Iris pigment epithelial cell (primary cell): ENCODE measurements around the gene GMEB2.
"Not testable (repeated sequence)": the region's sequence is repeated elsewhere in the genome, so short reads cannot be mapped to it uniquely, and the experiment has no call there.

Source experiments
- DNase-seq: peaks from one replicate; pipeline ENCODE4 v3.0.0-alpha.2; 2011; ENCODE audit warnings: low read depth

Gene GMEB2

GRCh38 chr20:63626424-63627128 lies at the start of gene GMEB2:
TSS of gene GMEB2 (minus strand) at chr20:63627101. CDS start at chr20:63619397, 7,704 bp downstream.
- DNase-seq, result no peak

GRCh38 chr20:63675681-63676368 lies 48.9 kb upstream of the GMEB2 start:
- no peak for DNase-seq

GRCh38 chr20:63673951-63674350 lies 47.0 kb upstream of the GMEB2 start:
- DNase-seq, result no peak

- DNase-seq, result no peak
Observed at GRCh38 chr20:63672666-63673065, 45.8 kb upstream of the GMEB2 start.

- not testable (repeated sequence) for DNase-seq
Observed at GRCh38 chr20:63671695-63672094, 44.8 kb upstream of the GMEB2 start.

GRCh38 chr20:63668351-63668750 lies 41.5 kb upstream of the GMEB2 start:
- DNase-seq, result no peak

GRCh38 chr20:63667858-63668257 lies 41.0 kb upstream of the GMEB2 start:
- DNase-seq, result no peak

GRCh38 chr20:63665708-63666107 lies 38.8 kb upstream of the GMEB2 start:
- DNase-seq, result no peak

GRCh38 chr20:63664861-63665594 lies 38.1 kb upstream of the GMEB2 start:
- peak; percentile 30 for DNase-seq

GRCh38 chr20:63664143-63664851 lies 37.4 kb upstream of the GMEB2 start:
- no peak for DNase-seq

GRCh38 chr20:63663332-63664066 lies 36.6 kb upstream of the GMEB2 start:
- no peak for DNase-seq

- no peak for DNase-seq
Observed at GRCh38 chr20:63662813-63663189, 35.9 kb upstream of the GMEB2 start.

GRCh38 chr20:63661959-63662812 lies 35.3 kb upstream of the GMEB2 start:
- no peak for DNase-seq

GRCh38 chr20:63661108-63661507 lies 34.2 kb upstream of the GMEB2 start:
- no peak for DNase-seq

- no peak for DNase-seq
Observed at GRCh38 chr20:63660622-63661021, 33.7 kb upstream of the GMEB2 start.

- not testable (repeated sequence) for DNase-seq
Observed at GRCh38 chr20:63660174-63660573, 33.3 kb upstream of the GMEB2 start.

- DNase-seq, result no peak
Observed at GRCh38 chr20:63659370-63659769, 32.5 kb upstream of the GMEB2 start.

GRCh38 chr20:63658749-63659187 lies 31.9 kb upstream of the GMEB2 start:
- DNase-seq, result peak; percentile 62

- DNase-seq, result peak; percentile 96
Observed at GRCh38 chr20:63657937-63658748, 31.2 kb upstream of the GMEB2 start, which contains the start of gene RTEL1. TSS of gene RTEL1 (plus strand) at chr20:63658312. CDS start at chr20:63659403, 1,091 bp downstream.
